MCF 10A (cell line): Measurements from ENCODE around the gene ETV2. TPM values are rescaled to one million over a fixed set of nuclear protein-coding genes. Genes with fewer than 3 reads are reported as not detected.

Experiments used
- BruUV-seq: library from RNA; stranded (reverse); fragments of 400-500 nt; replicated peaks from 2 replicates; lab custom pipeline; 2021; lab: Mats Ljungman, UMichigan
- CTCF ChIA-PET: fragments of 300-600 bp; sonication (Branson Sonifier 250); formaldehyde crosslinking; extraction: SDS; loops from one replicate; lab custom pipeline; 2021; ENCODE audit warnings: antibody characterized with exemption, inconsistent platforms; lab: Yijun Ruan, JAX
- POLR2A ChIA-PET: fragments of 300-600, 350-650 bp; sonication (Branson Sonifier 250); formaldehyde crosslinking; extraction: SDS; loops from one replicate; lab custom pipeline; 2020; ENCODE audit warnings: antibody characterized with exemption, inconsistent platforms; lab: Yijun Ruan, JAX
- DNase-seq: peaks from one replicate; pipeline ENCODE4 v3.0.0-alpha.2; 2018; ENCODE audit not compliant: unreplicated experiment
- H3K27ac Mint-ChIP-seq: one replicate; pipeline ENCODE4 v1.8.0; 2022; ENCODE audit warnings: mild to moderate bottlenecking, low read depth, mixed read lengths; ENCODE audit not compliant: unreplicated experiment
- H3K27me3 Mint-ChIP-seq: one replicate; pipeline ENCODE4 v1.8.0; 2022; ENCODE audit warnings: mixed read lengths; ENCODE audit not compliant: insufficient read depth, unreplicated experiment
- H3K36me3 Mint-ChIP-seq: one replicate; pipeline ENCODE4 v1.8.0; 2022; ENCODE audit warnings: mild to moderate bottlenecking, moderate library complexity, mixed read lengths; ENCODE audit not compliant: insufficient read depth, unreplicated experiment
- H3K4me1 Mint-ChIP-seq: one replicate; pipeline ENCODE4 v1.8.0; 2022; ENCODE audit warnings: mixed read lengths; ENCODE audit not compliant: insufficient read depth, unreplicated experiment
- H3K4me3 Mint-ChIP-seq: one replicate; pipeline ENCODE4 v1.8.0; 2022; ENCODE audit warnings: mild to moderate bottlenecking, moderate library complexity, mixed read lengths; ENCODE audit not compliant: unreplicated experiment
- H3K9me3 Mint-ChIP-seq: one replicate; pipeline ENCODE4 v1.8.0; 2022; ENCODE audit warnings: mixed read lengths; ENCODE audit not compliant: unreplicated experiment
- intact Hi-C: fragments of 100-400 bp; cut with micrococcal nuclease; formaldehyde crosslinking; loops from 2 replicates; pipeline ENCODE4 v1.14.1; 2022
- total RNA-seq: library from RNA; stranded (reverse); gene quantifications from 2 replicates; pipeline ENCODE4 v1.2.3, GENCODE V29; 2022
- TF ChIP-seq, protein P1 (sequence below): fragments of 200-600 bp; IDR thresholded peaks from one replicate; pipeline ENCODE4 v1.8.0; 2022; ENCODE audit warnings: antibody characterized with exemption, mild to moderate bottlenecking; ENCODE audit not compliant: unreplicated experiment

Gene ETV2
- total RNA-seq, 1 experiment from 2014 or later: 0.44 TPM

DNA sequence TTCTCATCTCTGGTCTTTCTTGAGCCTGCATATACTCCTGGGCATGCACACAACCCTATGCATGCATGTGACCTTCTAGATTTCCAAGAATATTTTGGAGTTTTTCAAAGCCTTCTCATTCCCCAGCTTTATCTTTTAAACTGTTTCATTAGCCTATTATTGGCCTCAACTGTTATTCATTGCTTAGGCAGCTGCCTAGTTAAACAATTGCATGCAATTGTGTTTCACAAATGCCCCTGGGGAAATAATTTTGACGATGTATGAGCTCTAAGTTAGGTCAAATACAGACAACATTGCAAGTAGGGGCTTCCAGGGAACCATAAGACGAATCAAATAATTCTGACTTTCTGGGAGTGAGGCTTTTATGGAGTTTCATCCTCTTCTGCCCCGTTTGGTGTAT is 22.4 kb downstream of the ETV2 start:
- no peaks in the 10 kb centered on the region for H3K9me3 Mint-ChIP-seq
- no TSS peak for BruUV-seq
- H3K27me3 Mint-ChIP-seq: peaks cover under 1% of the 10 kb centered on the region
- no peak for DNase-seq
- CTCF ChIA-PET: interaction anchor here (1.1 kb wide), 1 partner anchor 191 kb away, joined by 5 read pairs; no protein-coding TSS in a partner anchor
- H3K27ac Mint-ChIP-seq: no peak overlapping the region
- POLR2A ChIA-PET: interaction anchor here (0.6 kb wide), 1 partner anchor 350 kb away, joined by 3 read pairs; the partner anchor contains the start of gene ALKBH6
- TF ChIP-seq, protein P1, sequence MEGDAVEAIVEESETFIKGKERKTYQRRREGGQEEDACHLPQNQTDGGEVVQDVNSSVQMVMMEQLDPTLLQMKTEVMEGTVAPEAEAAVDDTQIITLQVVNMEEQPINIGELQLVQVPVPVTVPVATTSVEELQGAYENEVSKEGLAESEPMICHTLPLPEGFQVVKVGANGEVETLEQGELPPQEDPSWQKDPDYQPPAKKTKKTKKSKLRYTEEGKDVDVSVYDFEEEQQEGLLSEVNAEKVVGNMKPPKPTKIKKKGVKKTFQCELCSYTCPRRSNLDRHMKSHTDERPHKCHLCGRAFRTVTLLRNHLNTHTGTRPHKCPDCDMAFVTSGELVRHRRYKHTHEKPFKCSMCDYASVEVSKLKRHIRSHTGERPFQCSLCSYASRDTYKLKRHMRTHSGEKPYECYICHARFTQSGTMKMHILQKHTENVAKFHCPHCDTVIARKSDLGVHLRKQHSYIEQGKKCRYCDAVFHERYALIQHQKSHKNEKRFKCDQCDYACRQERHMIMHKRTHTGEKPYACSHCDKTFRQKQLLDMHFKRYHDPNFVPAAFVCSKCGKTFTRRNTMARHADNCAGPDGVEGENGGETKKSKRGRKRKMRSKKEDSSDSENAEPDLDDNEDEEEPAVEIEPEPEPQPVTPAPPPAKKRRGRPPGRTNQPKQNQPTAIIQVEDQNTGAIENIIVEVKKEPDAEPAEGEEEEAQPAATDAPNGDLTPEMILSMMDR: no peak
- intact Hi-C loops: no loop called here
- H3K4me1 Mint-ChIP-seq: no peaks in the 10 kb centered on the region
- H3K4me3 Mint-ChIP-seq: no peak overlapping the region
- peaks cover 45% of the 10 kb centered on the region for H3K36me3 Mint-ChIP-seq

DNA sequence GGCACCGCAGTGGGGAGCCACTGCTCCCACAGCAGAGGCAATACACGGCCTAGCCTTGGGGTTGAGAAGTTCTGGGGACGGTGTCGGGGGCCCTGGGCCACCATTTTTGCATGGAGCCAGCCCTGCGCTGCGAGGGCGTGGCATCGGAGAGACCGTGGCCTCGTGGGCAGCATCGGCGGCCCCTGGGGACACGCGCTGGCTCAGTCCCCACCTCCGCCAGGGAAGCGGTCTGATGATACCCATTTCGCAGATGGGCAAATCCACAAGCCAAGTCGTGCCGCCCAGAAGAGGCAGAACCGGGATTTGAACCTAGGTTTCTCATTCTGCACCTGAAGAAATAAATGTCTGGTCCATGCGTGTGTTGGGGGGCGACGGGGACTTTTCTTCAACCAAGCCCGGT is 23.6 kb downstream of the ETV2 start:
- no peak overlapping the region for H3K27ac Mint-ChIP-seq
- DNase-seq: no peak
- no peaks in the 10 kb centered on the region for H3K9me3 Mint-ChIP-seq
- BruUV-seq: no TSS peak
- H3K4me1 Mint-ChIP-seq: no peaks in the 10 kb centered on the region
- no peak overlapping the region for H3K4me3 Mint-ChIP-seq
- TF ChIP-seq, protein P1: no peak
- ChIA-PET CTCF (no interaction called here), POLR2A (no interaction called here)
- intact Hi-C loops: no loop called here
- peaks cover 33% of the 10 kb centered on the region for H3K36me3 Mint-ChIP-seq
- peaks cover 12% of the 10 kb centered on the region for H3K27me3 Mint-ChIP-seq

DNA sequence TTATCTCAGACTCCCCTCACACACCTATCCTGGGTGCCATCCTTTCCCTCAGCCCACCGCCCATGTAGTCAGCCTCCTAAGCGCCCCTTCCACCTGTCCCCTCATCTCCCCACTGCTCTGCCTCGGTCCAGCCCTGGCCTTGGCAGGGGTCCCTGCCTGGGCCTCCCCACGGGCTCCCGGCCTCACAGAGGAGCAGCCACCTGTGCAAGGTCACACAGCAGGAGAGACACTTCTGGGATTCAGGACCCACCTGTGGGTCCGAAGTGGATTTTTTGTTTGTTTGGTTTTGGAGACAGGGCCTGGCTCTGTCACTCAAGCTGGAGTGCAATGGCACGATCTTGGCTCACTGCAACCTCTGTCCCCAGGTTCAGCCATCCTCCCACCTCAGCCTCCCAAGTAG is 24.1 kb downstream of the ETV2 start:
- no peak overlapping the region for H3K4me3 Mint-ChIP-seq
- no TSS peak for BruUV-seq
- H3K36me3 Mint-ChIP-seq: peaks cover 29% of the 10 kb centered on the region
- TF ChIP-seq, protein P1: no peak
- DNase-seq: no peak
- H3K9me3 Mint-ChIP-seq: no peaks in the 10 kb centered on the region
- POLR2A ChIA-PET: no interaction called here
- peaks cover 16% of the 10 kb centered on the region for H3K27me3 Mint-ChIP-seq
- no peak overlapping the region for H3K27ac Mint-ChIP-seq
- CTCF ChIA-PET: no interaction called here
- H3K4me1 Mint-ChIP-seq: no peaks in the 10 kb centered on the region
- intact Hi-C loops: no loop called here

DNA sequence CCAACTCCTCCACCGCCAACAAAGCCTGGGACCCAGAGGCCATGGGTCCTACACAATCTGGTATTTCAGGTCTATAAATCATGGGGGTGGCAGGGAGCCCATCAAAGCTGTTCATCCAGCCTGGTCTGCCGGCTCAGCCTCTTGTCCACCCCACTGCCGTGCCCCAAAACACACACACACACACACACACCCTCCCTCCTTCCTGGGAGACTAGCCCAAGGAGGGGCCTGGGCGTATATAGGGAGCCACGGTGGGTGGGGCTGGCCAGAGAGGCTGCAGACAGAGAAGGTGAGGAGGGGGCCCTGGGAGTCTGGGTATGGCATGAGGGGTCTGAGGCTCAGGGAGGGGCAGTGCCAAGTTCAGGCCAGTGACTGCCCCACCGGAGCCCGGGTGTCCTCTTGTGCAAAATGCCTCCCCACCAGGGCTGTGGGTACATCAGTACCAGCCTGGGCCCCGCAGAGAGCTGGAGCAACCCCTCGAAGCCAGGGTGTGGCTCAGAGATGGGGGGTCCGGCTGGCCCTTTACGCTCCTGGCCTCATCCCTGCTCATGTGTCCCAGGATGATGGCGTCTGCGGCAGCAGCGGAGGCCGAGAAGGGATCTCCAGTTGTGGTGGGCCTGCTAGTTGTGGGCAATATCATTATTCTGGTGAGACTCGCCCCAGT is 24.8 kb downstream of the ETV2 start, which contains the start of gene UPK1A:
TSS of gene UPK1A (plus strand) at position 267 of the 663 bp plus-strand sequence. CDS start at position 563, 296 bp downstream.
- Mint-ChIP-seq H3K4me1 (no peaks in the 10 kb centered on the region), H3K27ac (no peak within 1 kb of the TSS), H3K9me3 (no peaks in the 10 kb centered on the region), H3K36me3 (peaks cover 21% of the 10 kb centered on the region), H3K27me3 (peaks cover 24% of the 10 kb centered on the region), H3K4me3 (no peak within 1 kb of the TSS)
- no peak for DNase-seq
- TF ChIP-seq, protein P1: no peak
- CTCF ChIA-PET: interaction anchor here (0.5 to 1.5 kb wide), 3 partner anchors 27 to 168 kb away, joined by 3 to 6 read pairs (median 4); no protein-coding TSS in a partner anchor
- intact Hi-C loops: no loop called here
- POLR2A ChIA-PET: interaction anchor here (0.6 to 1.4 kb wide), 3 partner anchors 22 to 104 kb away, joined by 3 to 5 read pairs (median 3); partner anchors contain the start of gene HAUS5
- no TSS peak for BruUV-seq
